Neural progenitor cell (in vitro differentiated cells): ENCODE data around the gene EVC2. TPM values are rescaled to one million over a fixed set of nuclear protein-coding genes. Genes with fewer than 3 reads are reported as not detected.

Source experiments
- DNase-seq: peaks from one replicate; pipeline ENCODE4 v3.0.0-alpha.2; 2016; ENCODE audit warnings: low spot score
- H2AFZ ChIP-seq: fragments of 200-600 bp; sonication (generic); replicated peaks from 2 replicates; pipeline ENCODE4 v1.6.1; 2016; ENCODE audit warnings: antibody characterized with exemption
- H3F3A ChIP-seq: fragments of 200-600 bp; sonication (generic); 2 replicates; pipeline ENCODE4 v1.6.1; 2016; ENCODE audit warnings: antibody characterized with exemption, low read depth
- H3K27ac ChIP-seq: fragments of 200-600 bp; sonication (generic); 2 replicates; pipeline ENCODE4 v1.5.1; 2016; ENCODE audit warnings: mild to moderate bottlenecking
- H3K27me3 ChIP-seq: fragments of 200-600 bp; sonication (generic); 2 replicates; pipeline ENCODE4 v1.6.1; 2016; ENCODE audit warnings: mild to moderate bottlenecking, moderate library complexity
- H3K36me3 ChIP-seq: fragments of 200-600 bp; sonication (generic); 2 replicates; pipeline ENCODE4 v1.5.1; 2016
- H3K4me1 ChIP-seq: fragments of 200-600 bp; sonication (generic); 2 replicates; pipeline ENCODE4 v1.6.1; 2016; ENCODE audit warnings: mixed run types
- H3K4me2 ChIP-seq: fragments of 200-600 bp; sonication (generic); 2 replicates; pipeline ENCODE4 v1.6.1; 2016
- H3K4me3 ChIP-seq: fragments of 200-600 bp; sonication (generic); 2 replicates; pipeline ENCODE4 v1.5.1; 2016
- H3K79me2 ChIP-seq: fragments of 200-600 bp; sonication (generic); 2 replicates; pipeline ENCODE4 v1.6.1; 2016; ENCODE audit warnings: low read depth
- H3K9ac ChIP-seq: fragments of 200-600 bp; sonication (generic); 2 replicates; pipeline ENCODE4 v1.6.1; 2016
- H3K9me3 ChIP-seq: fragments of 200-600 bp; sonication (generic); 2 replicates; pipeline ENCODE4 v1.5.1; 2016; ENCODE audit warnings: low read depth
- H4K20me1 ChIP-seq: fragments of 200-600 bp; sonication (generic); 2 replicates; pipeline ENCODE4 v1.6.1; 2016; ENCODE audit warnings: low read depth
- H3K27ac Mint-ChIP-seq: 3 replicates; pipeline ENCODE4 v1.8.0; 2021; ENCODE audit warnings: mixed read lengths
- H3K27me3 Mint-ChIP-seq: 2 replicates; pipeline ENCODE4 v1.8.0; 2022; ENCODE audit warnings: low read depth, mild to moderate bottlenecking, inconsistent platforms, moderate library complexity, mixed read lengths; ENCODE audit not compliant: insufficient read depth
- H3K36me3 Mint-ChIP-seq: 3 replicates; pipeline ENCODE4 v1.8.0; 2021; ENCODE audit warnings: mixed read lengths
- H3K4me1 Mint-ChIP-seq: 3 replicates; pipeline ENCODE4 v1.8.0; 2021; ENCODE audit warnings: mixed read lengths
- H3K4me3 Mint-ChIP-seq: 3 replicates; pipeline ENCODE4 v1.8.0; 2021; ENCODE audit warnings: mild to moderate bottlenecking, moderate library complexity, mixed read lengths
- H3K9me3 Mint-ChIP-seq: 3 replicates; pipeline ENCODE4 v1.8.0; 2020; ENCODE audit warnings: mixed read lengths
- CTCF ChIP-seq: fragments of 200-600 bp; sonication (generic); IDR thresholded peaks from 2 replicates; pipeline ENCODE4 v1.5.1; 2017; ENCODE audit warnings: antibody characterized with exemption, mild to moderate bottlenecking
- EZH2 ChIP-seq: fragments of 200-600 bp; sonication (generic); IDR thresholded peaks from 2 replicates; pipeline ENCODE4 v1.6.1; 2017; ENCODE audit warnings: antibody characterized with exemption, mild to moderate bottlenecking, moderate library complexity
- EZH2phosphoT487 ChIP-seq: fragments of 200-600 bp; sonication (generic); IDR thresholded peaks from 2 replicates; pipeline ENCODE4 v1.6.1; 2017; ENCODE audit warnings: antibody characterized with exemption
- total RNA-seq: library from RNA; depleted of rRNA; stranded (reverse); fragments of >200 nt; gene quantifications from 2 replicates; pipeline ENCODE4 v1.2.3, GENCODE V29; 2015; ENCODE audit warnings: low replicate concordance

EVC2 gene
- total RNA-seq, 1 donor from 2014 or later: 6.1 TPM

- no peak for TF ChIP-seq CTCF
- TF ChIP-seq EZH2: no peak
- TF ChIP-seq EZH2phosphoT487: no peak
- no peak overlapping the region for H3K4me3 Mint-ChIP-seq
- no peaks in the 10 kb centered on the region for H3K36me3 Mint-ChIP-seq
Measured at GRCh38 chr4:5589495-5589894, 118.9 kb downstream of the EVC2 start.

GRCh38 chr4:5588046-5588445, 120.3 kb downstream of the EVC2 start:
- Mint-ChIP-seq H3K4me1 (no peaks in the 10 kb centered on the region), H3K36me3 (no peaks in the 10 kb centered on the region)

More at GRCh38 chr4:5589495-5589894, 118.9 kb downstream of the EVC2 start:
- Histone ChIP-seq H3K9me3 (peaks cover 11% of the 10 kb centered on the region), H3K9ac (no peak overlapping the region), H3K4me3 (no peak overlapping the region), H3K4me1 (no peaks in the 10 kb centered on the region), H2AFZ (no peak overlapping the region), H4K20me1 (no peaks in the 10 kb centered on the region), H3K27me3 (no peaks in the 10 kb centered on the region), H3K27ac (no peak overlapping the region), H3K36me3 (no peaks in the 10 kb centered on the region), H3F3A (no peaks in the 10 kb centered on the region), H3K79me2 (no peaks in the 10 kb centered on the region), H3K4me2 (no peak overlapping the region)
- Mint-ChIP-seq H3K9me3 (peaks cover 10% of the 10 kb centered on the region), H3K27ac (no peak overlapping the region), H3K4me1 (no peaks in the 10 kb centered on the region), H3K27me3 (peaks cover 2% of the 10 kb centered on the region)
- no peak for DNase-seq

GRCh38 chr4:5575941-5576340, 132.4 kb downstream of the EVC2 start:
- no peaks in the 10 kb centered on the region for H3F3A ChIP-seq
- H3K79me2 ChIP-seq: no peaks in the 10 kb centered on the region
- H3K9ac ChIP-seq: no peak overlapping the region
- no peaks in the 10 kb centered on the region for H4K20me1 ChIP-seq
- H3K4me2 ChIP-seq: no peak overlapping the region
- DNase-seq: no peak
- Mint-ChIP-seq H3K27me3 (peaks cover under 1% of the 10 kb centered on the region), H3K27ac (no peak overlapping the region), H3K36me3 (no peaks in the 10 kb centered on the region), H3K4me3 (no peak overlapping the region), H3K9me3 (peaks cover 3% of the 10 kb centered on the region), H3K4me1 (peaks cover 3% of the 10 kb centered on the region)
- H3K36me3 ChIP-seq: no peaks in the 10 kb centered on the region
- H3K9me3 ChIP-seq: no peaks in the 10 kb centered on the region
- TF ChIP-seq EZH2phosphoT487: no peak
- TF ChIP-seq CTCF: no peak
- no peak for TF ChIP-seq EZH2
- H2AFZ ChIP-seq: no peak overlapping the region
- H3K27ac ChIP-seq: no peak overlapping the region
- no peaks in the 10 kb centered on the region for H3K27me3 ChIP-seq
- peaks cover 4% of the 10 kb centered on the region for H3K4me1 ChIP-seq
- no peak overlapping the region for H3K4me3 ChIP-seq

More at GRCh38 chr4:5588046-5588445, 120.3 kb downstream of the EVC2 start:
- Mint-ChIP-seq H3K9me3 (peaks cover 7% of the 10 kb centered on the region), H3K4me3 (no peak overlapping the region), H3K27me3 (peaks cover 2% of the 10 kb centered on the region), H3K27ac (no peak overlapping the region)
- Histone ChIP-seq H4K20me1 (no peaks in the 10 kb centered on the region), H3K9me3 (peaks cover 11% of the 10 kb centered on the region), H3K9ac (no peak overlapping the region), H3K27me3 (no peaks in the 10 kb centered on the region), H3K36me3 (peaks cover 4% of the 10 kb centered on the region), H3K79me2 (no peaks in the 10 kb centered on the region), H3F3A (no peaks in the 10 kb centered on the region), H3K4me3 (no peak overlapping the region), H3K27ac (no peak overlapping the region), H3K4me1 (no peaks in the 10 kb centered on the region), H2AFZ (no peak overlapping the region), H3K4me2 (no peak overlapping the region)
- no peak for TF ChIP-seq EZH2phosphoT487
- DNase-seq: no peak

- Histone ChIP-seq H3F3A (no peaks in the 10 kb centered on the region), H3K36me3 (no peaks in the 10 kb centered on the region), H3K27ac (no peak overlapping the region), H3K27me3 (no peaks in the 10 kb centered on the region), H4K20me1 (no peaks in the 10 kb centered on the region), H2AFZ (no peak overlapping the region), H3K4me1 (peaks cover 4% of the 10 kb centered on the region), H3K4me3 (no peak overlapping the region), H3K9me3 (no peaks in the 10 kb centered on the region), H3K9ac (no peak overlapping the region), H3K4me2 (no peak overlapping the region), H3K79me2 (no peaks in the 10 kb centered on the region)
- Mint-ChIP-seq H3K9me3 (peaks cover 3% of the 10 kb centered on the region), H3K27me3 (no peaks in the 10 kb centered on the region), H3K4me1 (peaks cover 3% of the 10 kb centered on the region), H3K4me3 (no peak overlapping the region), H3K27ac (no peak overlapping the region), H3K36me3 (no peaks in the 10 kb centered on the region)
- no peak for DNase-seq
- TF ChIP-seq EZH2: no peak
- no peak for TF ChIP-seq CTCF
- no peak for TF ChIP-seq EZH2phosphoT487
Measured at GRCh38 chr4:5574386-5574785, 134.0 kb downstream of the EVC2 start.
